ENCODE results near the gene FARSA.
"Not testable (repeated sequence)": the region's sequence is repeated elsewhere in the genome, so short reads cannot be mapped to it uniquely, and the experiment has no call there.

FARSA gene

DNA sequence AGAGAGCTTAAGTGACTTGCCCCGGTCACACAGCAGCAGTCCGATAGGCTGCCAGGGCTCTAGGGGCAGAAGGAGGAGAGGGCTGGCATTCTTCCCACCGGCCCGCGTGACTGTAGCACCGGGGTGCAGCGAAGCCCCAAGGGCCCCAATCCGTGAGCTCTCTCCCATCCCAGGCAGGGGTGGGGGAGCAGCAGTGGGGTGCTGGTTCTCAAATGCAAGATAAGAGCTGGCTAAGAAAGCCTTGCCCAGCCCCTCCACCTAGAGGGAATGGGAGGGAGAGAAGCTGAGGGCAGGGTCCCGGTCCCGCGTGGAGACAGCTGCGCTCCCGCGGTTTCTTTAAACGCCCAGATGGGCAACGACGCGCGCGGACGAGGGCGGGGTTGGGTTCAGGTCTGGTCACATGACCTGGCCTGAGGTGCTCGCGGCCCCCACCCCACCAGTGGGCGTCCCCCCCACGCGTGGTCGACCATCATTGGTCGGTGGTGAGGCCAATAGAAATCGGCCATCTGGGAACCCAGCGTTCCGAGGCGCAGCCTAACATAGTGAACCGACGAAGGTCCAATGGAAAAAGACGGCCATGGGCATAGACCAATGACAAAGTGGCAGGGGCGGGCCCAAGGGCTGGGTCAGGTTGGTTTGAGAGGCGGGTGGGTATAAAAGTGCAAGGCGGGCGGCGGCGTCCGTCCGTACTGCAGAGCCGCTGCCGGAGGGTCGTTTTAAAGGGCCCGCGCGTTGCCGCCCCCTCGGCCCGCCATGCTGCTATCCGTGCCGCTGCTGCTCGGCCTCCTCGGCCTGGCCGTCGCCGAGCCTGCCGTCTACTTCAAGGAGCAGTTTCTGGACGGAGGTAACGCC lies 4.6 kb upstream of the FARSA start, which contains the start of gene CALR:
TSS of gene CALR (plus strand) at position 683 of the 852 bp plus-strand sequence. CDS start at position 754, 71 bp downstream.
- DNase-seq (ENCODE audit: low read depth in 2 of 2), result peak; percentile 98 to 100

- DNase-seq (ENCODE audit: low read depth in 2 of 2), result no peak
These were observed 3.8 kb upstream of the FARSA start for GRCh38 chr19:12937093-12937926.

GRCh38 chr19:12936582-12936981 lies 3.1 kb upstream of the FARSA start:
- no peak for DNase-seq (ENCODE audit: low read depth in 2 of 2)

GRCh38 chr19:12935071-12935470 lies 1.6 kb upstream of the FARSA start:
- DNase-seq (ENCODE audit: low read depth in 2 of 2), result no peak

DNA sequence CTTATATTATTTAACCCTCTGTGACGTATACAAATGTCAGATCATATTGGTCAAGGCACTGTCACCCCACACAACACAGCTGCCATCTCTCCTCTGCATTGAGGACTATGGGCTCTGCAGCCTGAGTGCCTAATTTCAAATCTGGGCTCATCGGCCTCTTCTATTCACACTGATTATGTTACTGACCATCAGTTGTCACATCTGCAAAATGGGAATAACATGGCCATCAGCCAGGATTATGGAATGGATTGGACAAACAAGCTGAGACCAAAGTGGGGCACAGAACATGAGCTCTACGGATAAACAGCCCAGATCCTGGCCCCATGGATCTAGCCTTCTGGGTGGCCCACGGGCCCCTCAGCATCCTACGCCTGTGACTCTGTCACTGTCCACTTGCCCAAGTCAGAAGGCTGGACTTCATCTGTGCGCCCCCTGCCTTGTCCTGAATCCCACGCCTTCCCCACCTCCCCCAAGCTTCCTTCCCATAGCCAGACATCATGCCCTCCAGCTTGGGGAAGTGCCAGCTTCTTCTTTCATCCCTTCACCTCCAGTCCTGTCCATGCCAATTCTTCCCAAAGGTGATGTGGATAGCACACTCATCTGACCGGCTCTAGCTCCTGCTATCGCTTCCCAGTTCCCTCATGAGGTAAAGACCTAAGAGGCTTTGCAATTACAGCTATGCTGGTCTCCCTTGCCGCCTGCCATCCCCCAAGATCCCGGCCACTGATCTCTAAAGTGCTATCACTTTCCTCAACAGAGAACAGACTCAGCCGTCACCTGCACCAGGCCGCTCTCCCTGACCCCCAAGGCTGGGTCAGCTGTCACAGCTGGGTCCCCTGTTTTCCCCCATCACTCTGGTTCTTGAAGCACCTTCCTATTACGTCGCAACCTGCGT lies 872 bp downstream of the FARSA start:
- no peak for DNase-seq (ENCODE audit: low read depth in 2 of 2)

DNA sequence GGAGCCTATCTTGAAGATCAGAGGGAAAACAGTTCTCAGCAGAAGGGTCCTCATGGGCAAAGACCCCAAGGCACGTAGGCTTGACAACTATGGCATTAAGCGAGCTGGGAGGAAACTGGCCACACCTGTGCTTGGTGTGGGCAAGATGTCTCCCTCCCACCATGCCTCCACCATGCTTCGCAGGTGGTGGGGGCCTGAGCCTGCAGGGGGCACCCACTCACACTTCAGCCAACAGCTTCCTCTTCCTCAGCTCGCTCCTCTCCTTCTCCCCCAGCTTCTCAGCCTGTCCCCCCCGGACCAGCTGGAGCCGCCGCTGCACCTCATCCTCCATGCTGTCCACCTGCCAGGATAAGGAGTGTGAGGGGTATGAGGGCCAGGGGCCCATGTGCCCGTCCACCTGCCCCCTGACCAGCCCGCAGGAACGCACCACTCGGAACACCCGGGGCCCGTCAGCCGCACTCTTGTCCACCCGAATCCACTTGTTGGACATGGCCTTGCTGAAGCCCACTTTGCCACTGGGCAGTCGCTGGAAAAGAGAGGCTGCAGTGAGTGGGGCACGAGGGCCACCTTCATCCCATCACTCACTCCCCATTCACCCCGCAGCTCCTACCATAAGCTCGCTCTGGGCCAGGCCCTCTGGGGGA lies 3.4 kb downstream of the FARSA start:
- DNase-seq (ENCODE audit: low read depth in 2 of 2), result no peak

- DNase-seq (ENCODE audit: low read depth in 2 of 2), result no peak
These were observed 8.7 kb downstream of the FARSA start for GRCh38 chr19:12924621-12925310.

GRCh38 chr19:12922959-12923358 lies 10.6 kb downstream of the FARSA start:
- DNase-seq (ENCODE audit: low read depth in 2 of 2), result no peak

GRCh38 chr19:12921047-12921446 lies 12.5 kb downstream of the FARSA start:
- no peak for DNase-seq (ENCODE audit: low read depth in 2 of 2)

- no peak for DNase-seq (ENCODE audit: low read depth in 2 of 2)
These were observed 15.3 kb downstream of the FARSA start for GRCh38 chr19:12918253-12918652.

- not testable (repeated sequence) for DNase-seq (ENCODE audit: low read depth in 2 of 2)
These were observed 17.7 kb downstream of the FARSA start for GRCh38 chr19:12915860-12916259.

DNA sequence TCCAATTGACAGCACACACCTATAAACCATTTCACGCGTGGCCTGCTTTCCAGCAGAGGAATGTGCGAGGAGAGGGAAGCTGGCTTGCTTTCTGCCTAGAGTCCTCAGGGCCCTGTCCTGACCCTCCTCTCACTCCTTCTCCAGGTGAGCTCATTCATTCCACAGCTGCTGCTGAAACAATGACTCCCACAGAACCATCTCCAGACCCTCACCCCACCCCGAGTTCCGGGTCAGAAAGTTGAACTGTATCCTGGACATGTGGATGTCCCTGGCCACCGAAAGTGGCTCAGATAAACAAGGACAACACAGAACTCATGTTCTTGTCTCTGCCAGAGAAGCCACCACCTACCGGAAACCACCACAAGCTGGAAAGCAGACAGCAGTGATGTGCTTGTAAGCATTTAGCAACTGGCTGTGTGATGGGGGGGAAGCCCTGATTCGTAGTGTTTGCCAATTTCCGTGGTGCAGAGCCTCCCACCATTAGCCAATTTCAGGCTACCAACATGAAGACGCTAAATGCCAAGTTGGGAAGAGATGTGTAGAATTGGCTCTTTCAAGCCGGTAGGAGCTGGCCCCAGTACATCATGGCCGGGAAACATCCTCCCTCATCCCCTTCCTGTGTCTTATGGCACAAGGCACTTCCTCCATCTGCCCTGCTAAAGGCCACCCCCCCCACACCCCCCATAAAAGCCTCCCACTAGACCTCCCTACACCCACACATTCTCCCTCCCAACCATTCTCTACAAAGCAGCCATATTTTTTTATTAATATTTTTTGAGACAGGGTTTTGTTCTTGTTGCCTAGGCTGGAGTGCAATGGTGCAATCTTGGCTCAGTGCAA lies 19.4 kb downstream of the FARSA start:
- peak in 1 of 2 donors; percentile 33 for DNase-seq (ENCODE audit: low read depth in 2 of 2)

GRCh38 chr19:12913011-12913561 lies 20.4 kb downstream of the FARSA start:
- no peak for DNase-seq (ENCODE audit: low read depth in 2 of 2)

GRCh38 chr19:12912571-12912970 lies 20.9 kb downstream of the FARSA start:
- no peak for DNase-seq (ENCODE audit: low read depth in 2 of 2)

GRCh38 chr19:12907166-12907565 lies 26.3 kb downstream of the FARSA start:
- no peak for DNase-seq (ENCODE audit: low read depth in 2 of 2)

GRCh38 chr19:12899891-12900518 lies 33.5 kb downstream of the FARSA start:
- no peak for DNase-seq (ENCODE audit: low read depth in 2 of 2)

DNA sequence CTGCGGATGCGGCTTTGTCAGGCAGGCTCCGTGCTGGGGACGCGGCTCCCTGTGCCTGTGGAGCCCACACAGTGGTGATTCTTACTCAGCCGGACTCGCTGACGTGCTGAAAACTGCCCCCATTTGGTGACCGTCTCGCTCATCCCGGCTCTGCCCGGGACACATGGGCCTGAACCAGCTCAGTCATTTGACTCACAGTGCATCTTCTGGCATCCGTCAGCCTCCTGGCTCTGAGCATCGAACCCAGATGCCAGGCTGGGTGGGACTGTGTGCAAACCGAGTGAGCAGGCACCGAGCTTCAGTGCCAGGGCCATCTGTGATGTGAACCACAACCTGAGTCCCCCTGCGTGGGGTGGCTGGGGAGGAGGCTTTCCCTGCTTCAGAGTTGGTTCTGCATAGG lies 37.1 kb downstream of the FARSA start:
- no peak for DNase-seq (ENCODE audit: low read depth in 2 of 2)

DNA sequence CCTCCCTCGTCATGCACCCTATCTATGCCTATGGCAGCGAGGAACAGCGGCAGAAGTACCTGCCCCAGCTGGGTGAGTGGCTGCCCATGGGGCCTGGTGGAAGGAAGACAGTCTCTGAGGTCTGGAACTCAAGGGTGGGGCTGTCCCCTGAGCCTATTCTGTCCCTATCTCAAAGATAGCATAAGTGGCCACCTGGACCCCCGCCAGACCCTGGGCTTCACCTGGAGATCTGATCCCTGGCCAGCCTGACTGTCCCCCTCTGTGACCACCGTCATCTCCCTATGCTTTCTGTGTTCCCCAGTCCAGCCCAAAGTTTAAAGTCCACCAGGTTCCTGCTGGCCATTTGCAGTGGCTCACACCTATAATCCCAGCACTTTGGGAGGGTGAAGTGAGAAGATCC lies 39.9 kb downstream of the FARSA start:
- DNase-seq (ENCODE audit: low read depth in 2 of 2), result no peak

- no peak for DNase-seq (ENCODE audit: low read depth in 2 of 2)
These were observed 41.9 kb downstream of the FARSA start for GRCh38 chr19:12891553-12892021.

Measured in stimulated activated CD8-positive, alpha-beta memory T cell treated with anti-CD3 and anti-CD28 coated beads, Interleukin-7, amount 100 ng/mL, for 4 hours (primary cell).